ENCODE data around the gene TMEM164.

- TF ChIP-seq POLR2AphosphoS5 (IDR thresholded peaks at IDR 0.05) (no peak), POLR2A (IDR thresholded peaks at IDR 0.05) (no peak), CTCF (IDR thresholded peaks at IDR 0.05) (no peak)
Observed at GRCh38 chrX:110043506-110043905, 40.6 kb downstream of the TMEM164 start.
